A549 (cell line): ENCODE results near the gene FBN2.

Source experiments
- CBX8 ChIP-seq: fragments of 200-600 bp; sonication (generic); IDR thresholded peaks from 2 replicates; pipeline ENCODE4 v1.6.1; 2016
- CEBPB ChIP-seq, 2 experiments: fragments of >200 bp in 1 of 2; sonication (Bioruptor Twin) in 1 of 2; formaldehyde crosslinking in 1 of 2; IDR thresholded peaks; 2 replicates each; pipeline ENCODE4 v1.6.1; 2012 to 2016
- CTCF ChIP-seq: fragments of >200 bp; sonication (Bioruptor Twin); formaldehyde crosslinking; IDR thresholded peaks from 3 replicates; pipeline ENCODE4 v1.5.1; 2016
- ELK1 ChIP-seq: fragments of 150-350 bp; IDR thresholded peaks from 2 replicates; pipeline ENCODE4 v1.6.1; 2014; ENCODE audit warnings: low read depth, mild to moderate bottlenecking, low read length
- EP300 ChIP-seq, 2 experiments: fragments of >200 bp; sonication (Bioruptor Twin); formaldehyde crosslinking; IDR thresholded peaks; 2 replicates in 1 of 2; 3 replicates in 1 of 2; pipeline ENCODE4 v1.6.1; 2016 to 2017
- JUN ChIP-seq, 2 experiments: fragments of >200 bp; sonication (Bioruptor Twin); formaldehyde crosslinking; IDR thresholded peaks; 2 replicates in 1 of 2; 3 replicates in 1 of 2; pipeline ENCODE4 v1.6.1; 2016 to 2017
- JUNB ChIP-seq: fragments of >200 bp; sonication (Bioruptor Twin); formaldehyde crosslinking; IDR thresholded peaks from 2 replicates; pipeline ENCODE4 v1.6.1; 2016
- KDM5A ChIP-seq: fragments of 200-600 bp; sonication (generic); IDR thresholded peaks from 2 replicates; pipeline ENCODE4 v1.6.1; 2016; ENCODE audit warnings: antibody characterized with exemption, mild to moderate bottlenecking
- NPAS2 ChIP-seq: fragments of 250-450 bp; sonication (Bioruptor Pico); IDR thresholded peaks from 2 replicates; pipeline ENCODE4 v1.8.0; 2022; ENCODE audit warnings: mild to moderate bottlenecking, moderate library complexity, borderline replicate concordance
- PBX3 ChIP-seq: IDR thresholded peaks from 2 replicates; pipeline ENCODE4 v1.6.1; 2012
- RFX5 ChIP-seq: fragments of 450-650 bp; IDR thresholded peaks from 2 replicates; pipeline ENCODE4 v1.7.1; 2014; ENCODE audit warnings: antibody characterized with exemption, mild to moderate bottlenecking, moderate library complexity
- TF ChIP-seq, protein P1 (sequence below): fragments of 200-600 bp; sonication (generic); IDR thresholded peaks from 2 replicates; pipeline ENCODE4 v1.6.1; 2016; ENCODE audit warnings: antibody characterized with exemption, mild to moderate bottlenecking, moderate library complexity

- TF ChIP-seq KDM5A (no peak), CTCF (no peak), CBX8 (no peak), PBX3 (no peak), JUNB (no peak), ELK1 (no peak), JUN (IDR thresholded peaks at IDR 0.05) (no peak), EP300 (IDR thresholded peaks at IDR 0.05) (no peak), NPAS2 (no peak), RFX5 (no peak), CEBPB (IDR thresholded peaks at IDR 0.05) (no peak)
- TF ChIP-seq, protein P1, sequence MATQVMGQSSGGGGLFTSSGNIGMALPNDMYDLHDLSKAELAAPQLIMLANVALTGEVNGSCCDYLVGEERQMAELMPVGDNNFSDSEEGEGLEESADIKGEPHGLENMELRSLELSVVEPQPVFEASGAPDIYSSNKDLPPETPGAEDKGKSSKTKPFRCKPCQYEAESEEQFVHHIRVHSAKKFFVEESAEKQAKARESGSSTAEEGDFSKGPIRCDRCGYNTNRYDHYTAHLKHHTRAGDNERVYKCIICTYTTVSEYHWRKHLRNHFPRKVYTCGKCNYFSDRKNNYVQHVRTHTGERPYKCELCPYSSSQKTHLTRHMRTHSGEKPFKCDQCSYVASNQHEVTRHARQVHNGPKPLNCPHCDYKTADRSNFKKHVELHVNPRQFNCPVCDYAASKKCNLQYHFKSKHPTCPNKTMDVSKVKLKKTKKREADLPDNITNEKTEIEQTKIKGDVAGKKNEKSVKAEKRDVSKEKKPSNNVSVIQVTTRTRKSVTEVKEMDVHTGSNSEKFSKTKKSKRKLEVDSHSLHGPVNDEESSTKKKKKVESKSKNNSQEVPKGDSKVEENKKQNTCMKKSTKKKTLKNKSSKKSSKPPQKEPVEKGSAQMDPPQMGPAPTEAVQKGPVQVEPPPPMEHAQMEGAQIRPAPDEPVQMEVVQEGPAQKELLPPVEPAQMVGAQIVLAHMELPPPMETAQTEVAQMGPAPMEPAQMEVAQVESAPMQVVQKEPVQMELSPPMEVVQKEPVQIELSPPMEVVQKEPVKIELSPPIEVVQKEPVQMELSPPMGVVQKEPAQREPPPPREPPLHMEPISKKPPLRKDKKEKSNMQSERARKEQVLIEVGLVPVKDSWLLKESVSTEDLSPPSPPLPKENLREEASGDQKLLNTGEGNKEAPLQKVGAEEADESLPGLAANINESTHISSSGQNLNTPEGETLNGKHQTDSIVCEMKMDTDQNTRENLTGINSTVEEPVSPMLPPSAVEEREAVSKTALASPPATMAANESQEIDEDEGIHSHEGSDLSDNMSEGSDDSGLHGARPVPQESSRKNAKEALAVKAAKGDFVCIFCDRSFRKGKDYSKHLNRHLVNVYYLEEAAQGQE, result no peak
Observed at GRCh38 chr5:128305341-128305740, 232.7 kb downstream of the FBN2 start.
